HG02759 (cell line): ENCODE measurements around the gene MAP3K5.

Experiments
- ATAC-seq: cut with Tn5 transposase; IDR thresholded peaks from one replicate; pipeline ENCODE4 v1.9.1; 2021; ENCODE audit warnings: mild to moderate bottlenecking, moderate library complexity; ENCODE audit not compliant: unreplicated experiment

MAP3K5 gene

DNA sequence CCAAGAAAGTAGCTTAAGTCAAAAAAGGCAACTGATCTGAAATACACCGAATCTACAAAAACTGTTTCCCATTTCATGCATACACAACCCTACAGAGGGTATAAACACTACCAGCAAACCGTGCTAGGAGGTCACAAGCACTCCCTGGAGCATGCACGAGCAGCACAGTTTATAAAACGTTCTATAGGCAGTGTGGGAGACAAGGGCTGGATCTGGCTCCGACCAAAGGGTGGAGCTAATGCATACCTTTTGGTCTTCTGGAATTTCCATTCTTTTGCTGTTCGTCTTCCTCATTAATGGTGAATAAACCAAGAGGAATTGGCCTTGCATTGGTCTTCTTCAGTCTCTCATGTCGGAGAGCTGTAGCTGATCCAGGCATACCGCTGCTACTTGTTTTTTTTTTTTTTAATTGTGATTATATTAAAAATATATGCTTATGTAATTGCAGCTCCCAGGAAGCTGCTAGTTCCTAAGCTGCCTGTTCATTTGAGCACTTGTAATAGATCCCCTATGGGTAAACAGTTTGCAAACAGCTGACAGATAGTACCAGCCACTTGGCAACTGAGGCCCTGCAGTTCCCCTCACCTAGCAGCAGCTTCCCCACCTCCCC lies 266.6 kb downstream of the MAP3K5 start:
- ATAC-seq, result no peak

- no peak for ATAC-seq
Measured at GRCh38 chr6:136524936-136525413, 267.3 kb downstream of the MAP3K5 start.

GRCh38 chr6:136524339-136524935 lies 267.8 kb downstream of the MAP3K5 start:
- ATAC-seq, result no peak

DNA sequence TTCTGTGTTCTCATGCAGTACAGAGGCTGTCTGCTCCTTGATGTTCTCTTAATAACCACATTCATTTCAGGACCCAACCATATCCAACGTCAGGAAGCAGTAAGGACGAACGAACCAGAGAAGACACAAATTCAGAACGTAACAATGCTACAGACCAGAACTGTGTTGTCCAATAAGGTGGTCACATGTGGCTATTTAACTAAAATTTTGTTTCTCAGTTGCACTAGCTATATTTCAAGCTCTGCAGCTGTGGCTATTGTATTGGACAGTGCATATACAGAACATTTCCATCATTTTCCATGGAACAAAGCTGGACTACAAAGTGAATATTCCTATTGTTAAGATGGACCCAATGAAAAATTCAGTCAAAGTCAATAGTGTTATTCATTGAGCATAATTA lies 269.1 kb downstream of the MAP3K5 start:
- ATAC-seq, result no peak

GRCh38 chr6:136522636-136523035 lies 269.6 kb downstream of the MAP3K5 start:
- no peak for ATAC-seq

GRCh38 chr6:136521911-136522310 lies 270.4 kb downstream of the MAP3K5 start:
- no peak for ATAC-seq

- no peak for ATAC-seq
Measured at GRCh38 chr6:136521427-136521826, 270.9 kb downstream of the MAP3K5 start.

- no peak for ATAC-seq
Measured at GRCh38 chr6:136520517-136520916, 271.8 kb downstream of the MAP3K5 start.

DNA sequence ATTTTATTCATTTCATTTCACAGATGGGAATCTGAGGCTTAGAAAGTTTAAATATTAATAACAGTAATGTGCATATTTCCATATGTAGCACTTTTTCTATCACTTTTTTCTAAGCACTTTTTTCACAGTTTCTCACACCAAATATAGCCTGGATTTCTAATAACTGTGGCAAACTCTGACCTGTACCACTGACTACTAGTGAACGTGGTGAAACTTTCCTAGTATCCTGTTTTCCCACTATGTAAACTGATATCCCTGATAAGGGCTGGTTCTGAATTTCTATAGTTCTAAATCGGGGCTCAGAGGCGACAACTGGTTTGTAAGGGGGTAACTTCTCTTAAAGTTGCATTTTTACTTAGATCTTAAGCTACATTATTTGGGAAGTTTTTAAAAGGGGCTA lies 274.7 kb downstream of the MAP3K5 start:
- no peak for ATAC-seq

- no peak for ATAC-seq
Measured at GRCh38 chr6:136517002-136517401, 275.3 kb downstream of the MAP3K5 start.

GRCh38 chr6:136514591-136514990 lies 277.7 kb downstream of the MAP3K5 start:
- ATAC-seq, result no peak

DNA sequence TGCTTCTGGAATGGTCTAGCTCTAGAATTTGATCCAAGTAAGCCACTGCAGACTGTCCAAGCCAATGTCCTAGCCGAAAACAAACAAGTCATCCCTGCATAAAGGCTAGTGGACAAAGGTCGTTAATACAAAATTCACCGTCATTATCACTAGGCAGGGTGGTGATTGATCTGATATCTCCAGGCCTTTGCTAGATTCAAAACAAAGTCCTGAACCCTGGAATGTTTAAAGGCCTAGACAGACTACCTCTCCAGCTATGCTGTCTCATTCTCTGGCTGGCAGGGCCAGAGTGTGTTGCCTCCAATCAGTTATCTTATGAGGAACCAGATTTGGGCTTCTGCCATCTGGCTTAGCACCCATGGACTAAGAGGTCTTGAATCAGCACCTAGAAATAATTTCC lies 280.4 kb downstream of the MAP3K5 start:
- no peak for ATAC-seq

DNA sequence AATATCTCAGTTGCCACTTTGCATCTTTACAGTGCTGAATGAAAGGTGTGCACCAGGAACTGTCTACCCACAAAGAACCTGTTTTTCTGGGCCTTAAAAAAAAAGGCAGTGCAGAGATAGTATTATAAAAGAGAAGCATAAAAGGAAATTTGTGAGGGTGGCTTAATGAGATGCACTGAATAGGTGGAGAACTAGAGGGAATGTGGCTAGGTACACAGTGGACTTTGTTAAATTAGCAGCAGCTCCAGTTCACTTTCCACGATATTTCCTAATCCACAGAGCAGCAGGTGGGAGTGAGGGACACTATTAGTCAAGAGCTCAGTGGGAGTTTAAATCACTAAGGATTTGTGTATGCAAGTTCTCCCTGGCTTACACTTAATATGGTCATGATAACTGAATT lies 280.9 kb downstream of the MAP3K5 start:
- ATAC-seq, result no peak

GRCh38 chr6:136510782-136511181 lies 281.5 kb downstream of the MAP3K5 start:
- no peak for ATAC-seq

DNA sequence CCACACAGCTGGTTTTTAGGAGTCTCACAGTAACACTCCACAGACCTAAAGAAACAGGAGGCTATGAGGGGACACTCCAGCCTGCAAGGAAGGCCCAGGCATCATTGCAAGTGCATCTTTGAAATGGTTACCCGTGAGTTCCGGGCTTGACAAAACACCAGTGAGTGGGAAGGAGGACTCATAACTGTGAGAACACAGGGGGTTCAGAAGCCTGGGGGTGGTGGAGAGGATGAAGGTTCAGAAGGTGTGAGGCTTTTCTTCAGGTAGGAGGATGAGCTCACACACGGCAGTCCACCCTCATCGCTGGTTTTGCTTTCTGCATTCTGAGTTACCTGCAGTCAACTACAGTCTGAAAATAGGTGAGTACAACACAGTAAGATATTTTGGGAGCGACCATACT lies 282.0 kb downstream of the MAP3K5 start:
- no peak for ATAC-seq

GRCh38 chr6:136508725-136509392 lies 283.4 kb downstream of the MAP3K5 start:
- no peak for ATAC-seq
